Measurements from ENCODE around the gene KAT7. TPM values are rescaled to one million over a fixed set of nuclear protein-coding genes. Genes with fewer than 3 reads are reported as not detected.
A peak's percentile ranks its signal among the peaks of the same experiment; 100 is the strongest.

The KAT7 gene
- total RNA-seq, 2 donors from 2014 or later, result 48.3 to 78.6 TPM

DNA sequence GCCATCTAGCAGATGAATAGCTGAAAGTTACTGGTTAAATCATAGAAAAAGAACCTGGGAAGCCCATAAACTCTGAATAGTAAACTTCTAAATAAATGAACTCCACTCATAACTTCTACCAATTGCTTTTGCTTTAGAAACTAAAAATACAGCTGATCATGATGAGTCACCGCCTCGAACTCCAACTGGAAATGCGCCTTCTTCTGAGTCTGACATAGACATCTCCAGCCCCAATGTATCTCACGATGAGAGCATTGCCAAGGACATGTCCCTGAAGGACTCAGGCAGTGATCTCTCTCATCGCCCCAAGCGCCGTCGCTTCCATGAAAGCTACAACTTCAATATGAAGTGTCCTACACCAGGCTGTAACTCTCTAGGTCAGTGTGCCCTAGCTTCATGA is 9.7 kb downstream of the KAT7 start:
- DNase-seq (ENCODE audit: low spot score), result no peak
- H3K4me1 ChIP-seq (replicated peaks), result no peaks in the 10 kb centered on the region
- no peak for TF ChIP-seq CTCF (IDR thresholded peaks at IDR 0.05)
- TF ChIP-seq POLR2A (IDR thresholded peaks at IDR 0.05), result no peak
- TF ChIP-seq POLR2AphosphoS5 (IDR thresholded peaks at IDR 0.05), result no peak
- no peak overlapping the region for H3K4me3 ChIP-seq
- H3K27ac ChIP-seq, result no peak overlapping the region
- H3K36me3 ChIP-seq, result peaks cover 0 to 26% of the 10 kb centered on the region in 2 donors
- H3K9me3 ChIP-seq, result no peaks in the 10 kb centered on the region
- WGBS, result 92% methylated on average over 8 of the region's 8 CpGs
- intact Hi-C loops (cut with DNase I), result no loop called here
- H3K27me3 ChIP-seq (replicated peaks; ENCODE audit: insufficient read depth), result no peaks in the 10 kb centered on the region

DNA sequence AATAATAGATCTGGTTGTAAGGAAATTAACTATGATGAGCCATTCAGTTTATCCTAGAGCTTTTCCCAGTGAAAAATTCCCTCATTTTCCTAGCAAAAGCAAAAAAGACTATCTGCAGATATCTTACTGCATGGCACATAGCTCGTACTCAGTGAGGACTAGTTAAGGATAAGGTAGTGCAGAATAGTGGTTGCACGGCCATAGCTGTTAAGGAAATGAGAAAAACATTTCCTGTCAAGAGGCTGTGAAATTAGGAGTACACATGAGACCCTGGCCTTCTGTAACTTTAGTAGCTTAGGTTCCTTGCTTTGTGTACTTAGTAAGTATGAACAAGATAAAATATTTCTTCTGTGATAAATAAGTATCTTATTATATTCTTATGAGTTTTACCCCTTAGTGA is 10.3 kb downstream of the KAT7 start:
- no peaks in the 10 kb centered on the region for H3K27me3 ChIP-seq (replicated peaks; ENCODE audit: insufficient read depth)
- intact Hi-C loops (cut with DNase I), result no loop called here
- H3K4me3 ChIP-seq, result no peak overlapping the region
- no peaks in the 10 kb centered on the region for H3K9me3 ChIP-seq
- 93% methylated on average over 2 of the region's 2 CpGs for WGBS
- peaks cover 0 to 24% of the 10 kb centered on the region in 2 donors for H3K36me3 ChIP-seq
- H3K4me1 ChIP-seq (replicated peaks), result no peaks in the 10 kb centered on the region
- H3K27ac ChIP-seq, result no peak overlapping the region
- DNase-seq (ENCODE audit: low spot score), result no peak
- TF ChIP-seq CTCF (IDR thresholded peaks at IDR 0.05) (no peak), POLR2AphosphoS5 (IDR thresholded peaks at IDR 0.05) (no peak), POLR2A (IDR thresholded peaks at IDR 0.05) (no peak)

DNA sequence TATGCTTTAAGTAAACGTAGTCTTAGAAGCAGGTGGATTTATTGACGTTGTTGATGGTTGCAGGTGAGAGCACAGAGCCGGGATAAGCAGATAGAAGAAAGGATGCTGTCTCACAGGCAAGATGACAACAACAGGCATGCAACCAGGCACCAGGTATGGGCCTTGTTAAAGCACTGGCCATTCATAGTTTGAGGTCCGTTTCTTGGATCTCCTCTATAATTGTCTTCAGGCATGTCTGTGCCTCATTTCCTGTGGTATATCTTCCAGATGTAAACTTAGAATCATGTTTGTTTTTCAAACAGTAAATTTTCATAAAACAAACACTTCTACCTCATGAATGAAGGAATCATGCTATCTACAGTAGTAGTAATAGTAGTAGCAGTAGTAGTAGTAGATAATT is 20.6 kb downstream of the KAT7 start:
- Histone ChIP-seq H3K4me3 (no peak overlapping the region), H3K27me3 (replicated peaks; ENCODE audit: insufficient read depth) (no peaks in the 10 kb centered on the region), H3K4me1 (replicated peaks) (peaks cover 8% of the 10 kb centered on the region), H3K9me3 (no peaks in the 10 kb centered on the region), H3K27ac (no peak overlapping the region), H3K36me3 (peaks cover 0 to 3% of the 10 kb centered on the region in 2 donors)
- WGBS, result 57% methylated on average over 4 of the region's 4 CpGs
- DNase-seq (ENCODE audit: low spot score), result no peak
- no peak for TF ChIP-seq POLR2A (IDR thresholded peaks at IDR 0.05)
- TF ChIP-seq CTCF (IDR thresholded peaks at IDR 0.05), result no peak
- intact Hi-C loops (cut with DNase I), result no loop called here

DNA sequence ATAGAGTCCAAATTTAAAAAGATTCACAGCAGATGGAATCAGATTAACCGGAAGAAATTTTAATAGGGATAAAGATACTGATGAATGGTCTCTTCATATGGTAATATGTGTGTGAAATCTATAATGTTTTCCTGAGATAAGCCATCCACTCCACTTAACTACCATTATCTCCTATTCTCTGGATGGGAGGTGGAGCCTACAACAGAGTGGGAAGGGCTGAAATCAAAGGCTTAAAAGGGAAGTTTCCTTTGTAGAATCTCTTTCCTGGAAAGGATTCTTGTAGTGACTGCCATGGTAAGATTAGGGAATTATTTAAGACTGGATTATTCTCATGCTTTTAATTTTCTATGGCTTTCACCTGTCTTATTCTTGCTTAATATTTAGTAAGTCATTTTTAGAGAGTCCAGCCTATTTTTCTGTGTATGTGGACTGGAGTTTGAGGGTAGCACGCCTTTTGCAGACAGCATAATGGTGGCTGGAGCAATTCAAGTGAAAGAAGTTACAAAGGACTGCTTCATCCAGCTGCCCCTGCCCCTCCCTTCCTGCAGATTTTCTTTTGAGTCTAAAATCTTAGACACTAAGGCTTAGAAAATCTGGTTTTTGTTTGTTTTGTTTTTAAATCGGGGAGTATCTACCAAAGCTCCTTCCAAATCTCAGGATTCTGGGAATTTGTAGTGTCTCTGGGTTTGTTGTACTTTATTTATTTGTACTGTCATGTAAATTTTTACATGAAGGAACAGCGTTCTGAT is 26.5 kb downstream of the KAT7 start:
- no peak for DNase-seq (ENCODE audit: low spot score)
- TF ChIP-seq CTCF (IDR thresholded peaks at IDR 0.05) (no peak), POLR2AphosphoS5 (IDR thresholded peaks at IDR 0.05) (no peak), POLR2A (IDR thresholded peaks at IDR 0.05) (no peak)
- peak overlapping the region; percentile 56 to 80 for H3K27ac ChIP-seq
- intact Hi-C loops (cut with DNase I), result no loop called here
- peaks cover 0 to 6% of the 10 kb centered on the region in 2 donors for H3K36me3 ChIP-seq
- no peaks in the 10 kb centered on the region for H3K27me3 ChIP-seq (replicated peaks; ENCODE audit: insufficient read depth)
- H3K4me3 ChIP-seq, result no peak overlapping the region
- H3K4me1 ChIP-seq (replicated peaks), result peaks cover 42% of the 10 kb centered on the region
- no peaks in the 10 kb centered on the region for H3K9me3 ChIP-seq
- 38% methylated on average over 4 of the region's 4 CpGs for WGBS

- no peaks in the 10 kb centered on the region for H3K27me3 ChIP-seq (replicated peaks; ENCODE audit: insufficient read depth)
- H3K27ac ChIP-seq, result peak overlapping the region; percentile 56 to 80
- no peak overlapping the region for H3K4me3 ChIP-seq
- H3K4me1 ChIP-seq (replicated peaks), result peaks cover 43% of the 10 kb centered on the region
- 10% methylated on average over 9 of the region's 9 CpGs for WGBS
- DNase-seq (ENCODE audit: low spot score), result peak; percentile 77
- intact Hi-C loops (cut with DNase I), result no loop called here
- H3K9me3 ChIP-seq, result no peaks in the 10 kb centered on the region
- no peak for TF ChIP-seq POLR2A (IDR thresholded peaks at IDR 0.05)
- peak; percentile 83 for TF ChIP-seq POLR2AphosphoS5 (IDR thresholded peaks at IDR 0.05)
- no peak for TF ChIP-seq CTCF (IDR thresholded peaks at IDR 0.05)
- H3K36me3 ChIP-seq, result peaks cover 0 to 6% of the 10 kb centered on the region in 2 donors
Measured at GRCh38 chr17:49815761-49816281, 27.3 kb downstream of the KAT7 start.
